PC-3 (cell line): ENCODE data around the gene CKS1B. TPM values are rescaled to one million over a fixed set of nuclear protein-coding genes. Genes with fewer than 3 reads are reported as not detected.

Experiments
- ATAC-seq: fragments of 200-7000 bp; cut with Tn5 transposase; 2 replicates; pipeline ENCODE4 v1.9.1; 2020; ENCODE audit warnings: mild to moderate bottlenecking, moderate library complexity
- BruUV-seq: library from RNA; stranded (reverse); fragments of 400-500 nt; replicated peaks from 2 replicates; lab custom pipeline; 2021; lab: Mats Ljungman, UMichigan
- CTCF ChIA-PET: fragments of 300-600 bp; sonication (Branson Sonifier 250); formaldehyde crosslinking; loops from one replicate; lab custom pipeline; 2022; ENCODE audit warnings: antibody characterized with exemption; lab: Charles Lee
- POLR2A ChIA-PET: fragments of 300-600 bp; sonication (Branson Sonifier 250); formaldehyde crosslinking; loops from one replicate; lab custom pipeline; 2022; ENCODE audit warnings: antibody characterized with exemption; ENCODE audit not compliant: unreplicated experiment; lab: Charles Lee
- DNase-seq: peaks from one replicate; pipeline ENCODE4 v3.0.0-alpha.2; 2015
- H2AFZ ChIP-seq: fragments of 300-600 bp; sonication (generic); 2 replicates; pipeline ENCODE4 v1.6.0; 2016; ENCODE audit warnings: antibody characterized with exemption, low read length
- H3F3A ChIP-seq: fragments of 300-600 bp; sonication (generic); one replicate; pipeline ENCODE4 v1.6.0; 2017; ENCODE audit warnings: antibody characterized with exemption, low read length, control low read depth, mild to moderate bottlenecking; ENCODE audit not compliant: unreplicated experiment
- H3K27ac ChIP-seq: fragments of 300-600 bp; sonication (generic); 2 replicates; pipeline ENCODE4 v1.5.1; 2016; ENCODE audit warnings: mild to moderate bottlenecking, low read length
- H3K27me3 ChIP-seq: fragments of 300-600 bp; sonication (generic); 2 replicates; pipeline ENCODE4 v1.6.1; 2016; ENCODE audit warnings: low read length, mixed read lengths
- H3K36me3 ChIP-seq: fragments of 300-600 bp; sonication (generic); 2 replicates; pipeline ENCODE4 v1.6.1; 2016; ENCODE audit warnings: low read depth, mixed run types, low read length, mixed read lengths
- H3K4me1 ChIP-seq: fragments of 300-600 bp; sonication (generic); 2 replicates; pipeline ENCODE4 v1.5.1; 2016; ENCODE audit warnings: low read length; ENCODE audit not compliant: insufficient read depth
- H3K4me2 ChIP-seq: fragments of 300-600 bp; sonication (generic); 2 replicates; pipeline ENCODE4 v1.6.0; 2016; ENCODE audit warnings: low read length
- H3K4me3 ChIP-seq: fragments of 300-600 bp; sonication (generic); 2 replicates; pipeline ENCODE4 v1.5.1; 2016; ENCODE audit warnings: mild to moderate bottlenecking, low read length, mixed read lengths
- H3K79me2 ChIP-seq: fragments of 300-600 bp; sonication (generic); 2 replicates; pipeline ENCODE4 v1.6.1; 2017; ENCODE audit warnings: low read length, mixed read lengths
- H3K9ac ChIP-seq: fragments of 300-600 bp; sonication (generic); 2 replicates; pipeline ENCODE4 v1.6.0; 2016; ENCODE audit warnings: mild to moderate bottlenecking, low read length
- H3K9me2 ChIP-seq: fragments of 300-600 bp; sonication (generic); replicated peaks from 2 replicates; pipeline ENCODE4 v1.6.1; 2016; ENCODE audit warnings: mixed run types, low read length, mixed read lengths
- H3K9me3 ChIP-seq: fragments of 300-600 bp; sonication (generic); 2 replicates; pipeline ENCODE4 v1.6.1; 2016; ENCODE audit warnings: low read length, mixed read lengths
- H4K20me1 ChIP-seq: fragments of 300-600 bp; sonication (generic); 2 replicates; pipeline ENCODE4 v1.6.1; 2016; ENCODE audit warnings: low read length, mixed read lengths
- EZH2 ChIP-seq: fragments of 300-600 bp; sonication (generic); IDR thresholded peaks from one replicate; pipeline ENCODE4 v1.6.1; 2017; ENCODE audit warnings: antibody characterized with exemption, mild to moderate bottlenecking, low read length; ENCODE audit not compliant: unreplicated experiment
- EZH2phosphoT487 ChIP-seq: fragments of 300-600 bp; sonication (generic); IDR thresholded peaks from 2 replicates; pipeline ENCODE4 v1.6.1; 2018; ENCODE audit warnings: mild to moderate bottlenecking, antibody characterized with exemption, low read length, borderline replicate concordance
- intact Hi-C: fragments of 100-400 bp; cut with micrococcal nuclease; formaldehyde crosslinking; loops from 2 replicates; pipeline ENCODE4 v1.9.0; 2023
- total RNA-seq: library from RNA; depleted of rRNA; stranded (reverse); fragments of >200 nt; gene quantifications from 2 replicates; pipeline ENCODE4 v1.2.3, GENCODE V29; 2014
- TF ChIP-seq, protein P1 (sequence below): fragments of 300-600 bp; sonication (generic); conservative IDR thresholded peaks from 2 replicates; pipeline ENCODE4 v1.5.1; 2017; ENCODE audit warnings: antibody characterized with exemption, low read depth, mild to moderate bottlenecking, low read length

Gene CKS1B
- total RNA-seq, 1 experiment from 2014 or later, result 390 TPM

- no TSS peak for BruUV-seq
- Histone ChIP-seq H3K27me3 (no peaks in the 10 kb centered on the region), H3K27ac (peak overlapping the region; percentile 93), H3F3A (peaks cover 4% of the 10 kb centered on the region), H3K36me3 (no peaks in the 10 kb centered on the region), H3K9ac (peak overlapping the region; percentile 91), H3K79me2 (peaks cover 15% of the 10 kb centered on the region), H3K9me2 (no peaks in the 10 kb centered on the region), H4K20me1 (no peaks in the 10 kb centered on the region), H2AFZ (no peak overlapping the region), H3K4me2 (no peak overlapping the region; the same call in 1 of the 2 replicates), H3K4me1 (peaks cover 33% of the 10 kb centered on the region), H3K9me3 (no peaks in the 10 kb centered on the region), H3K4me3 (no peak overlapping the region)
- peak; percentile 55 for DNase-seq
- CTCF ChIA-PET, result no interaction called here
- TF ChIP-seq EZH2 (no peak), EZH2phosphoT487 (no peak)
- TF ChIP-seq, protein P1, sequence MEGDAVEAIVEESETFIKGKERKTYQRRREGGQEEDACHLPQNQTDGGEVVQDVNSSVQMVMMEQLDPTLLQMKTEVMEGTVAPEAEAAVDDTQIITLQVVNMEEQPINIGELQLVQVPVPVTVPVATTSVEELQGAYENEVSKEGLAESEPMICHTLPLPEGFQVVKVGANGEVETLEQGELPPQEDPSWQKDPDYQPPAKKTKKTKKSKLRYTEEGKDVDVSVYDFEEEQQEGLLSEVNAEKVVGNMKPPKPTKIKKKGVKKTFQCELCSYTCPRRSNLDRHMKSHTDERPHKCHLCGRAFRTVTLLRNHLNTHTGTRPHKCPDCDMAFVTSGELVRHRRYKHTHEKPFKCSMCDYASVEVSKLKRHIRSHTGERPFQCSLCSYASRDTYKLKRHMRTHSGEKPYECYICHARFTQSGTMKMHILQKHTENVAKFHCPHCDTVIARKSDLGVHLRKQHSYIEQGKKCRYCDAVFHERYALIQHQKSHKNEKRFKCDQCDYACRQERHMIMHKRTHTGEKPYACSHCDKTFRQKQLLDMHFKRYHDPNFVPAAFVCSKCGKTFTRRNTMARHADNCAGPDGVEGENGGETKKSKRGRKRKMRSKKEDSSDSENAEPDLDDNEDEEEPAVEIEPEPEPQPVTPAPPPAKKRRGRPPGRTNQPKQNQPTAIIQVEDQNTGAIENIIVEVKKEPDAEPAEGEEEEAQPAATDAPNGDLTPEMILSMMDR, result no peak
- ATAC-seq, result no peak
- intact Hi-C loops, result loop anchor here (5.0 kb wide), 2 partner anchors 62 to 332 kb away; partner anchors contain the start of gene ADAR
- POLR2A ChIA-PET, result interaction anchor here (0.6 kb wide), 1 partner anchor 17 kb away, joined by 5 read pairs; the partner anchor contains the start of gene PBXIP1
Observed at GRCh38 chr1:154938604-154939399, 35.7 kb upstream of the CKS1B start.

DNA sequence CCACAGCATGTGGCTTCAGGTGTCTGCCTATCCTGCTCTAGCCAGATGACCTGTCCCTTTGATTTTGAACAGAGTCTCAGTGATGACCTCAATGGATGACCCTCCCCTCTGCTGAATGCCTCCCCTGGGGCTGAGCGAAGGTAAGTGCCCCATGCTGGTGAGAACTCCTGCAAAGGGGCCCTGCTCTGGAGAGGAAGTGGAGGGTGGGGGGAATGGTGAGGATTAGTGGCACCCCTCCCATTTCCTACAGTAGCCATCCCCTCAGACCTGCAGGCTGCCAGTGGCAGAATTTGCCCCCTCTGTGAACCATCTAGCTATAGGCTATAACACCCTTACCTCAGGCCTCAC, 34.3 kb upstream of the CKS1B start:
- intact Hi-C loops, result no loop called here
- POLR2A ChIA-PET, result interaction anchor here (0.6 kb wide), 1 partner anchor 23 kb away, joined by 8 read pairs; no protein-coding TSS in a partner anchor
- Histone ChIP-seq H3F3A (peaks cover 4% of the 10 kb centered on the region), H3K27ac (no peak overlapping the region), H3K79me2 (peaks cover 12% of the 10 kb centered on the region), H3K9me3 (no peaks in the 10 kb centered on the region), H3K4me3 (no peak overlapping the region), H3K36me3 (no peaks in the 10 kb centered on the region), H3K4me1 (peaks cover 33% of the 10 kb centered on the region), H3K9me2 (no peaks in the 10 kb centered on the region), H4K20me1 (no peaks in the 10 kb centered on the region), H3K27me3 (no peaks in the 10 kb centered on the region), H3K4me2 (no peak overlapping the region), H3K9ac (no peak overlapping the region), H2AFZ (no peak overlapping the region)
- TF ChIP-seq, protein P1, result no peak
- TF ChIP-seq EZH2 (no peak), EZH2phosphoT487 (no peak)
- no TSS peak for BruUV-seq
- CTCF ChIA-PET, result interaction anchor here (0.5 to 0.7 kb wide), 2 partner anchors 125 to 315 kb away, joined by 3 to 11 read pairs; no protein-coding TSS in a partner anchor
- no peak for ATAC-seq
- no peak for DNase-seq
